ENCODE data around the gene ANKS1A. TPM values are rescaled to one million over a fixed set of nuclear protein-coding genes. Genes with fewer than 3 reads are reported as not detected.

The ANKS1A gene
- total and polyA plus RNA-seq, 2 experiments from 2014 or later, result 12.1 to 31.9 TPM

DNA sequence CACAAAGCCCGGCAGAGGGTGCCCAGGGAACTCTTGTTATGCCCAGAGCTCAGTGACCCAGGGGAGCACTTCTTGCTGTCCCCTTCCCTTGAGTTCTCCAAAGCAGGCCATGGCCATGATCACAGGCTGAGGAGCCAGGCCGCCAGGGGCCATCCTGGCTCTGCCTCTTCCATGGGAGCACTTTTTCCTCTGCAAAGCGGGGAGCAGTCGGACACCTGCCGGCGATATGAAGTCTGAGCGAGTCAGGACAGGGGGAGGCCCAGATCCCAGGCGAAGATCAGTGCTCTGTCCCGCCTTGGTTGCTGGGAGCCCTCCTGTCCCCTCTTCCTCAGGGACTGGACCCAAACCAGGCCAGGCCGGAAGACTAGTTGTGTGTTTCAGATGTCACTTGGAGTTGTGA is 184.2 kb downstream of the ANKS1A start:
- Mint-ChIP-seq H3K4me1 (peaks cover 45% of the 10 kb centered on the region), H3K27ac (peak overlapping the region; percentile 43; the same call in 1 of the 2 replicates), H3K27me3 (ENCODE audit: insufficient read depth, low read depth, poor library complexity) (peaks cover 14% of the 10 kb centered on the region), H3K4me3 (no peak overlapping the region), H3K9me3 (no peaks in the 10 kb centered on the region), H3K36me3 (ENCODE audit: low read depth) (peaks cover 9% of the 10 kb centered on the region; the same call in 2 of the 3 replicates)
- Histone ChIP-seq H3K27ac (ENCODE audit: low read depth) (no peak overlapping the region), H3K4me2 (no peak overlapping the region), H3K27me3 (ENCODE audit: insufficient read depth) (no peaks in the 10 kb centered on the region), H3K4me1 (ENCODE audit: insufficient read depth) (peaks cover 25% of the 10 kb centered on the region), H3K79me2 (replicated peaks; ENCODE audit: insufficient read depth) (no peaks in the 10 kb centered on the region), H3K36me3 (ENCODE audit: insufficient read depth) (no peaks in the 10 kb centered on the region), H3K9me2 (ENCODE audit: insufficient read depth) (no peaks in the 10 kb centered on the region), H3F3A (replicated peaks; ENCODE audit: low read depth) (no peaks in the 10 kb centered on the region), H3K4me3 (no peak overlapping the region), H4K20me1 (replicated peaks; ENCODE audit: insufficient read depth) (no peaks in the 10 kb centered on the region), H2AFZ (no peak overlapping the region)
- TF ChIP-seq CREB1 (CRISPR knock-in tag; IDR thresholded peaks at IDR 0.05; ENCODE audit: low read depth), result no peak
- TF ChIP-seq ZNF331 (CRISPR knock-in tag; IDR thresholded peaks at IDR 0.05; ENCODE audit: low read depth), result no peak
- no peak for TF ChIP-seq NANOG (IDR thresholded peaks at IDR 0.05; ENCODE audit: borderline replicate concordance)
- TF ChIP-seq EZH2phosphoT487 (IDR thresholded peaks at IDR 0.05; ENCODE audit: unreplicated experiment), result no peak
- TF ChIP-seq, protein P1, sequence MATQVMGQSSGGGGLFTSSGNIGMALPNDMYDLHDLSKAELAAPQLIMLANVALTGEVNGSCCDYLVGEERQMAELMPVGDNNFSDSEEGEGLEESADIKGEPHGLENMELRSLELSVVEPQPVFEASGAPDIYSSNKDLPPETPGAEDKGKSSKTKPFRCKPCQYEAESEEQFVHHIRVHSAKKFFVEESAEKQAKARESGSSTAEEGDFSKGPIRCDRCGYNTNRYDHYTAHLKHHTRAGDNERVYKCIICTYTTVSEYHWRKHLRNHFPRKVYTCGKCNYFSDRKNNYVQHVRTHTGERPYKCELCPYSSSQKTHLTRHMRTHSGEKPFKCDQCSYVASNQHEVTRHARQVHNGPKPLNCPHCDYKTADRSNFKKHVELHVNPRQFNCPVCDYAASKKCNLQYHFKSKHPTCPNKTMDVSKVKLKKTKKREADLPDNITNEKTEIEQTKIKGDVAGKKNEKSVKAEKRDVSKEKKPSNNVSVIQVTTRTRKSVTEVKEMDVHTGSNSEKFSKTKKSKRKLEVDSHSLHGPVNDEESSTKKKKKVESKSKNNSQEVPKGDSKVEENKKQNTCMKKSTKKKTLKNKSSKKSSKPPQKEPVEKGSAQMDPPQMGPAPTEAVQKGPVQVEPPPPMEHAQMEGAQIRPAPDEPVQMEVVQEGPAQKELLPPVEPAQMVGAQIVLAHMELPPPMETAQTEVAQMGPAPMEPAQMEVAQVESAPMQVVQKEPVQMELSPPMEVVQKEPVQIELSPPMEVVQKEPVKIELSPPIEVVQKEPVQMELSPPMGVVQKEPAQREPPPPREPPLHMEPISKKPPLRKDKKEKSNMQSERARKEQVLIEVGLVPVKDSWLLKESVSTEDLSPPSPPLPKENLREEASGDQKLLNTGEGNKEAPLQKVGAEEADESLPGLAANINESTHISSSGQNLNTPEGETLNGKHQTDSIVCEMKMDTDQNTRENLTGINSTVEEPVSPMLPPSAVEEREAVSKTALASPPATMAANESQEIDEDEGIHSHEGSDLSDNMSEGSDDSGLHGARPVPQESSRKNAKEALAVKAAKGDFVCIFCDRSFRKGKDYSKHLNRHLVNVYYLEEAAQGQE (IDR thresholded peaks at IDR 0.05; ENCODE audit: unreplicated experiment), result no peak
- TF ChIP-seq, protein P2, sequence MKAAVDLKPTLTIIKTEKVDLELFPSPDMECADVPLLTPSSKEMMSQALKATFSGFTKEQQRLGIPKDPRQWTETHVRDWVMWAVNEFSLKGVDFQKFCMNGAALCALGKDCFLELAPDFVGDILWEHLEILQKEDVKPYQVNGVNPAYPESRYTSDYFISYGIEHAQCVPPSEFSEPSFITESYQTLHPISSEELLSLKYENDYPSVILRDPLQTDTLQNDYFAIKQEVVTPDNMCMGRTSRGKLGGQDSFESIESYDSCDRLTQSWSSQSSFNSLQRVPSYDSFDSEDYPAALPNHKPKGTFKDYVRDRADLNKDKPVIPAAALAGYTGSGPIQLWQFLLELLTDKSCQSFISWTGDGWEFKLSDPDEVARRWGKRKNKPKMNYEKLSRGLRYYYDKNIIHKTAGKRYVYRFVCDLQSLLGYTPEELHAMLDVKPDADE (IDR thresholded peaks at IDR 0.05), result no peak
- no peak for TF ChIP-seq CTCF (conservative IDR thresholded peaks at IDR 0.05; ENCODE audit: low read depth in 2 of 2)
- no peak for TF ChIP-seq STAT1 (IDR thresholded peaks at IDR 0.05; ENCODE audit: unreplicated experiment)
- no peak for TF ChIP-seq ZNF114 (CRISPR knock-in tag; IDR thresholded peaks at IDR 0.05)
- TF ChIP-seq EZH2 (IDR thresholded peaks at IDR 0.05; ENCODE audit: low read depth, unreplicated experiment), result no peak
- no peak for TF ChIP-seq JUNB (IDR thresholded peaks at IDR 0.05; ENCODE audit: unreplicated experiment)
- no peak for TF ChIP-seq ZNF462 (CRISPR knock-in tag; IDR thresholded peaks at IDR 0.05)
- TF ChIP-seq POLR2AphosphoS5 (IDR thresholded peaks at IDR 0.05; ENCODE audit: low read depth), result no peak
- no peak for ATAC-seq
- DNase-seq (ENCODE audit: low spot score), result no peak

All from GM23338 (cell line).